ENCODE measurements around the gene CLEC7A. TPM values are rescaled to one million over a fixed set of nuclear protein-coding genes. Genes with fewer than 3 reads are reported as not detected.

Gene CLEC7A
- total RNA-seq, 1 experiment from 2014 or later: not detected

- Histone ChIP-seq H2BK5ac (ENCODE audit: insufficient read length, low read length) (no peak overlapping the region), H2AFZ (ENCODE audit: low read length) (no peak overlapping the region), H3K4me2 (ENCODE audit: insufficient read depth, insufficient read length, low read length) (no peak overlapping the region), H3K27ac (ENCODE audit: insufficient read length, low read depth, low read length) (no peak overlapping the region), H3K14ac (ENCODE audit: insufficient read depth, low read length) (no peak overlapping the region), H3K27me3 (ENCODE audit: insufficient read depth, low read length) (no peaks in the 10 kb centered on the region), H2BK20ac (ENCODE audit: low read depth, low read length, poor library complexity, severe bottlenecking) (no peak overlapping the region), H3K79me2 (ENCODE audit: insufficient read depth, low read length) (no peaks in the 10 kb centered on the region), H3K4me1 (ENCODE audit: insufficient read depth, low read length) (no peaks in the 10 kb centered on the region), H3T11ph (ENCODE audit: low read length) (no peak overlapping the region), H3K18ac (ENCODE audit: insufficient read length, low read depth, low read length) (no peak overlapping the region), H3K9ac (ENCODE audit: extremely low read depth, insufficient read length, low read length) (no peak overlapping the region), H4K20me1 (ENCODE audit: control insufficient read depth, insufficient read depth, insufficient read length) (no peaks in the 10 kb centered on the region), H3K23me2 (ENCODE audit: insufficient read length, low read depth, low read length, poor library complexity, severe bottlenecking) (no peaks in the 10 kb centered on the region), H4K5ac (ENCODE audit: insufficient read length, low read depth, low read length) (no peak overlapping the region), H4K91ac (ENCODE audit: insufficient read length, low read depth, low read length) (no peak overlapping the region), H2AK5ac (ENCODE audit: insufficient read length, low read length) (no peak overlapping the region), H3K56ac (ENCODE audit: insufficient read length, low read depth, low read length) (no peak overlapping the region), H2BK15ac (ENCODE audit: low read depth, low read length) (no peak overlapping the region), H4K8ac (replicated peaks; ENCODE audit: insufficient read length, low read depth, low read length) (no peak overlapping the region), H2BK120ac (ENCODE audit: low read depth, low read length, poor library complexity, severe bottlenecking) (no peak overlapping the region), H2BK12ac (ENCODE audit: insufficient read length, low read depth, low read length) (no peak overlapping the region), H3K9me3 (ENCODE audit: control insufficient read depth, low read depth, low read length) (no peaks in the 10 kb centered on the region), H3K23ac (ENCODE audit: insufficient read length, low read depth, low read length) (no peak overlapping the region), H3K4ac (ENCODE audit: low read depth, low read length) (no peak overlapping the region), H3K79me1 (ENCODE audit: insufficient read depth, low read depth, low read length, poor library complexity, severe bottlenecking) (no peaks in the 10 kb centered on the region)
- Mint-ChIP-seq H3K27ac (no peak overlapping the region), H3K4me1 (no peaks in the 10 kb centered on the region), H3K27me3 (ENCODE audit: low read depth) (no peaks in the 10 kb centered on the region), H3K4me3 (no peak overlapping the region), H3K9me3 (no peaks in the 10 kb centered on the region), H3K36me3 (ENCODE audit: insufficient read depth in 1 of 3, low read depth in 3 of 3) (no peaks in the 10 kb centered on the region; a peak in 1 of 7 replicates)
- no CpG with 5 or more reads among the region's 7 CpGs for WGBS (ENCODE audit: extremely low coverage, insufficient read length, low lambda C conversion rate)
- no peak for DNase-seq
- TF ChIP-seq, protein P1, sequence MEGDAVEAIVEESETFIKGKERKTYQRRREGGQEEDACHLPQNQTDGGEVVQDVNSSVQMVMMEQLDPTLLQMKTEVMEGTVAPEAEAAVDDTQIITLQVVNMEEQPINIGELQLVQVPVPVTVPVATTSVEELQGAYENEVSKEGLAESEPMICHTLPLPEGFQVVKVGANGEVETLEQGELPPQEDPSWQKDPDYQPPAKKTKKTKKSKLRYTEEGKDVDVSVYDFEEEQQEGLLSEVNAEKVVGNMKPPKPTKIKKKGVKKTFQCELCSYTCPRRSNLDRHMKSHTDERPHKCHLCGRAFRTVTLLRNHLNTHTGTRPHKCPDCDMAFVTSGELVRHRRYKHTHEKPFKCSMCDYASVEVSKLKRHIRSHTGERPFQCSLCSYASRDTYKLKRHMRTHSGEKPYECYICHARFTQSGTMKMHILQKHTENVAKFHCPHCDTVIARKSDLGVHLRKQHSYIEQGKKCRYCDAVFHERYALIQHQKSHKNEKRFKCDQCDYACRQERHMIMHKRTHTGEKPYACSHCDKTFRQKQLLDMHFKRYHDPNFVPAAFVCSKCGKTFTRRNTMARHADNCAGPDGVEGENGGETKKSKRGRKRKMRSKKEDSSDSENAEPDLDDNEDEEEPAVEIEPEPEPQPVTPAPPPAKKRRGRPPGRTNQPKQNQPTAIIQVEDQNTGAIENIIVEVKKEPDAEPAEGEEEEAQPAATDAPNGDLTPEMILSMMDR (conservative IDR thresholded peaks at IDR 0.05): no peak
Measured at GRCh38 chr12:10160617-10161385, 30.8 kb upstream of the CLEC7A start.
